Omental fat pad (tissue), 4 donors: ENCODE data around the gene SGTB. TPM values are rescaled to one million over a fixed set of nuclear protein-coding genes. Genes with fewer than 3 reads are reported as not detected.
"Not testable (repeated sequence)": the region's sequence is repeated elsewhere in the genome, so short reads cannot be mapped to it uniquely, and the experiment has no call there.

Experiments used
- ATAC-seq: fragments of 150-250 bp; one replicate; pipeline ENCODE4 v1.9.1; 2016; ENCODE audit warnings: mild to moderate bottlenecking, moderate library complexity; ENCODE audit not compliant: low FRiP score
- DNase-seq: peaks from one replicate; pipeline ENCODE4 v3.0.0-alpha.2; 2019; ENCODE audit warnings: low spot score
- CTCF ChIP-seq, 3 donors: fragments of 450-650 bp; IDR thresholded peaks; one replicate each; pipeline ENCODE4 v1.5.1; 2016 to 2017; ENCODE audit warnings: antibody characterized with exemption in 3 of 3, mild to moderate bottlenecking in 3 of 3, moderate library complexity in 2 of 3
- total RNA-seq, 4 donors: library from RNA; depleted of rRNA; stranded (reverse); fragments of >200 nt; gene quantifications; one replicate each; pipeline ENCODE4 v1.1.0, GENCODE V29; 2016

Gene SGTB
- total RNA-seq, 4 donors from 2014 or later, result 5.7 to 12.6 (median 10.4) TPM

GRCh38 chr5:65734921-65735320 lies 13.0 kb upstream of the SGTB start:
- ATAC-seq (no peak), DNase-seq (no peak)
- TF ChIP-seq CTCF (IDR thresholded peaks at IDR 0.05), result no peak

GRCh38 chr5:65734196-65734775 lies 12.4 kb upstream of the SGTB start:
- not testable (repeated sequence) for DNase-seq, ATAC-seq

GRCh38 chr5:65732046-65732445 lies 10.1 kb upstream of the SGTB start:
- DNase-seq, ATAC-seq: not testable (repeated sequence)

- ATAC-seq, result no peak
- no peak for TF ChIP-seq CTCF (IDR thresholded peaks at IDR 0.05)
- DNase-seq, result no peak
Observed at GRCh38 chr5:65730910-65731309, 9.0 kb upstream of the SGTB start.

GRCh38 chr5:65728218-65728617 lies 6.3 kb upstream of the SGTB start:
- no peak for DNase-seq
- ATAC-seq, result no peak
- TF ChIP-seq CTCF (IDR thresholded peaks at IDR 0.05), result no peak

GRCh38 chr5:65727491-65728156 lies 5.7 kb upstream of the SGTB start:
- DNase-seq, result no peak
- ATAC-seq, result no peak
- no peak for TF ChIP-seq CTCF (IDR thresholded peaks at IDR 0.05)

- ATAC-seq (no peak), DNase-seq (no peak)
- TF ChIP-seq CTCF (IDR thresholded peaks at IDR 0.05), result no peak
Observed at GRCh38 chr5:65722575-65723403, 880 bp upstream of the SGTB start.
